Activated T-helper 1 cell treated with anti-CD3 and anti-CD28 coated beads, Interleukin-12 subunit alpha, Interleukin-12 subunit beta, Interleukin-2, Interleukin-4 antibody, amounts not matched to agents 30 ng/mL and 10 ng/mL and 1 ng/mL, durations not matched to agents 14 hours and 24 hours and 36 hours (primary cell): ENCODE data around the gene IL17RD. TPM values are rescaled to one million over a fixed set of nuclear protein-coding genes. Genes with fewer than 3 reads are reported as not detected.

Experiments used
- total RNA-seq: library from RNA; stranded (reverse); gene quantifications from 2 replicates; pipeline ENCODE4 v1.2.3, GENCODE V29; 2022

IL17RD gene
- total RNA-seq, 1 donor from 2014 or later, result not detected

Other genes with a start within 250 kb of the IL17RD start
- gene SPATA12, start 104.7 kb downstream of the IL17RD start, total RNA-seq, result not detected in 2 replicates
- 0.18 and 0.32 TPM in 2 replicates for gene HESX1, start 34.6 kb upstream of the IL17RD start, total RNA-seq
- gene APPL1, start 62.4 kb upstream of the IL17RD start, total RNA-seq, result 39.9 and 46.0 TPM in 2 replicates
- not detected in 2 replicates for gene ASB14, start 127.3 kb upstream of the IL17RD start, total RNA-seq